HepG2 (cell line): ENCODE measurements around the gene MICAL1.

Experiments
- BHLHE40 ChIP-seq: IDR thresholded peaks from 2 replicates; pipeline ENCODE4 v1.6.1; 2011; ENCODE audit warnings: low read length, improper control_type of control experiment
- CEBPB ChIP-seq: IDR thresholded peaks from 2 replicates; pipeline ENCODE4 v1.6.1; 2011; ENCODE audit warnings: low read depth, low read length, improper control_type of control experiment, borderline replicate concordance
- CEBPG ChIP-seq: IDR thresholded peaks from 2 replicates; pipeline ENCODE4 v1.6.1; 2016
- MIXL1 ChIP-seq: IDR thresholded peaks from 2 replicates; pipeline ENCODE4 v1.6.1; 2016
- SIN3A ChIP-seq: IDR thresholded peaks from 2 replicates; pipeline ENCODE4 v1.6.1; 2011; ENCODE audit warnings: low read depth, mild to moderate bottlenecking, control low read depth, low read length, borderline replicate concordance
- ZNF224 ChIP-seq: sonication (generic); formaldehyde crosslinking; IDR thresholded peaks from 2 replicates; pipeline ENCODE4 v1.5.0; 2020; ENCODE audit warnings: mild to moderate bottlenecking, missing genetic modification reagents
- ZNF274 ChIP-seq: sonication (generic); formaldehyde crosslinking; IDR thresholded peaks from 2 replicates; pipeline ENCODE4 v1.5.1; 2020; ENCODE audit warnings: mild to moderate bottlenecking, missing genetic modification reagents
- ZNF350 ChIP-seq: sonication (generic); formaldehyde crosslinking; IDR thresholded peaks from 2 replicates; pipeline ENCODE4 v1.4.0; 2020; ENCODE audit warnings: mild to moderate bottlenecking, low read depth, missing genetic modification reagents, borderline replicate concordance
- ZNF720 ChIP-seq: sonication (generic); formaldehyde crosslinking; IDR thresholded peaks from 2 replicates; pipeline ENCODE4 v1.4.0; 2020; ENCODE audit warnings: missing genetic modification reagents
- TF ChIP-seq, protein P1 (sequence below): sonication (generic); formaldehyde crosslinking; IDR thresholded peaks from 2 replicates; pipeline ENCODE4 v1.5.0; 2020; ENCODE audit warnings: mild to moderate bottlenecking, missing genetic modification reagents, moderate library complexity
- TF ChIP-seq, protein P2 (sequence below): sonication (generic); formaldehyde crosslinking; IDR thresholded peaks from 2 replicates; pipeline ENCODE4 v1.4.0; 2020; ENCODE audit warnings: missing genetic modification reagents
- TF ChIP-seq, protein P3 (sequence below): sonication (generic); formaldehyde crosslinking; IDR thresholded peaks from 2 replicates; pipeline ENCODE4 v1.4.0; 2020; ENCODE audit warnings: mild to moderate bottlenecking, missing genetic modification reagents

DNA sequence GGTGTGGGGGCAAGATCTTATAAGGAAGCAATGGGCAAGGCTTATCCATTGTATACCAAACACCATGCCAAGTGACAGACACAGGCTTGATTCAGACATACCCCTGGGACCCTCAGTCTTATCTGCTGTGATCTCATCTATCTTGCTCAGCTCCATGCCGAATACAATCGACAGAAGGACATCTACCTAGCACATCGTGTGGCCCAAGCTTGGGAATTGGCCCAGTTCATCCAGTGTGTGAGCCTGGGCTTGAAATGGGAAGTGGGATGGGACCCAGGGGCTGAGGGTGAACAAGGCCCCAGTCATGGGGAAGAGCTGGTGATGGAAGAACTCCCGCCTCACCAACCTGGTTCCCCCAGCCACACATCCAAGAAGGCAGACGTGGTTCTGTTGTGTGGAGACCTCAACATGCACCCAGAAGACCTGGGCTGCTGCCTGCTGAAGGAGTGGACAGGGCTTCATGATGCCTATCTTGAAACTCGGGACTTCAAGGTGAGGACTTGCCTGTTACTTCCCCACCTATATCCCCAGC, 13.1 kb downstream of the MICAL1 start:
- TF ChIP-seq ZNF350 (CRISPR knock-in tag), result no peak
- TF ChIP-seq BHLHE40, result no peak
- no peak for TF ChIP-seq MIXL1 (CRISPR knock-in tag)
- TF ChIP-seq, protein P1, sequence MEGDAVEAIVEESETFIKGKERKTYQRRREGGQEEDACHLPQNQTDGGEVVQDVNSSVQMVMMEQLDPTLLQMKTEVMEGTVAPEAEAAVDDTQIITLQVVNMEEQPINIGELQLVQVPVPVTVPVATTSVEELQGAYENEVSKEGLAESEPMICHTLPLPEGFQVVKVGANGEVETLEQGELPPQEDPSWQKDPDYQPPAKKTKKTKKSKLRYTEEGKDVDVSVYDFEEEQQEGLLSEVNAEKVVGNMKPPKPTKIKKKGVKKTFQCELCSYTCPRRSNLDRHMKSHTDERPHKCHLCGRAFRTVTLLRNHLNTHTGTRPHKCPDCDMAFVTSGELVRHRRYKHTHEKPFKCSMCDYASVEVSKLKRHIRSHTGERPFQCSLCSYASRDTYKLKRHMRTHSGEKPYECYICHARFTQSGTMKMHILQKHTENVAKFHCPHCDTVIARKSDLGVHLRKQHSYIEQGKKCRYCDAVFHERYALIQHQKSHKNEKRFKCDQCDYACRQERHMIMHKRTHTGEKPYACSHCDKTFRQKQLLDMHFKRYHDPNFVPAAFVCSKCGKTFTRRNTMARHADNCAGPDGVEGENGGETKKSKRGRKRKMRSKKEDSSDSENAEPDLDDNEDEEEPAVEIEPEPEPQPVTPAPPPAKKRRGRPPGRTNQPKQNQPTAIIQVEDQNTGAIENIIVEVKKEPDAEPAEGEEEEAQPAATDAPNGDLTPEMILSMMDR, result no peak
- TF ChIP-seq, protein P2, sequence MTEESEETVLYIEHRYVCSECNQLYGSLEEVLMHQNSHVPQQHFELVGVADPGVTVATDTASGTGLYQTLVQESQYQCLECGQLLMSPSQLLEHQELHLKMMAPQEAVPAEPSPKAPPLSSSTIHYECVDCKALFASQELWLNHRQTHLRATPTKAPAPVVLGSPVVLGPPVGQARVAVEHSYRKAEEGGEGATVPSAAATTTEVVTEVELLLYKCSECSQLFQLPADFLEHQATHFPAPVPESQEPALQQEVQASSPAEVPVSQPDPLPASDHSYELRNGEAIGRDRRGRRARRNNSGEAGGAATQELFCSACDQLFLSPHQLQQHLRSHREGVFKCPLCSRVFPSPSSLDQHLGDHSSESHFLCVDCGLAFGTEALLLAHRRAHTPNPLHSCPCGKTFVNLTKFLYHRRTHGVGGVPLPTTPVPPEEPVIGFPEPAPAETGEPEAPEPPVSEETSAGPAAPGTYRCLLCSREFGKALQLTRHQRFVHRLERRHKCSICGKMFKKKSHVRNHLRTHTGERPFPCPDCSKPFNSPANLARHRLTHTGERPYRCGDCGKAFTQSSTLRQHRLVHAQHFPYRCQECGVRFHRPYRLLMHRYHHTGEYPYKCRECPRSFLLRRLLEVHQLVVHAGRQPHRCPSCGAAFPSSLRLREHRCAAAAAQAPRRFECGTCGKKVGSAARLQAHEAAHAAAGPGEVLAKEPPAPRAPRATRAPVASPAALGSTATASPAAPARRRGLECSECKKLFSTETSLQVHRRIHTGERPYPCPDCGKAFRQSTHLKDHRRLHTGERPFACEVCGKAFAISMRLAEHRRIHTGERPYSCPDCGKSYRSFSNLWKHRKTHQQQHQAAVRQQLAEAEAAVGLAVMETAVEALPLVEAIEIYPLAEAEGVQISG (CRISPR knock-in tag), result no peak
- no peak for TF ChIP-seq ZNF274 (CRISPR knock-in tag)
- TF ChIP-seq, protein P3, sequence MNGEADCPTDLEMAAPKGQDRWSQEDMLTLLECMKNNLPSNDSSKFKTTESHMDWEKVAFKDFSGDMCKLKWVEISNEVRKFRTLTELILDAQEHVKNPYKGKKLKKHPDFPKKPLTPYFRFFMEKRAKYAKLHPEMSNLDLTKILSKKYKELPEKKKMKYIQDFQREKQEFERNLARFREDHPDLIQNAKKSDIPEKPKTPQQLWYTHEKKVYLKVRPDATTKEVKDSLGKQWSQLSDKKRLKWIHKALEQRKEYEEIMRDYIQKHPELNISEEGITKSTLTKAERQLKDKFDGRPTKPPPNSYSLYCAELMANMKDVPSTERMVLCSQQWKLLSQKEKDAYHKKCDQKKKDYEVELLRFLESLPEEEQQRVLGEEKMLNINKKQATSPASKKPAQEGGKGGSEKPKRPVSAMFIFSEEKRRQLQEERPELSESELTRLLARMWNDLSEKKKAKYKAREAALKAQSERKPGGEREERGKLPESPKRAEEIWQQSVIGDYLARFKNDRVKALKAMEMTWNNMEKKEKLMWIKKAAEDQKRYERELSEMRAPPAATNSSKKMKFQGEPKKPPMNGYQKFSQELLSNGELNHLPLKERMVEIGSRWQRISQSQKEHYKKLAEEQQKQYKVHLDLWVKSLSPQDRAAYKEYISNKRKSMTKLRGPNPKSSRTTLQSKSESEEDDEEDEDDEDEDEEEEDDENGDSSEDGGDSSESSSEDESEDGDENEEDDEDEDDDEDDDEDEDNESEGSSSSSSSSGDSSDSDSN (CRISPR knock-in tag), result no peak
- no peak for TF ChIP-seq CEBPG (CRISPR knock-in tag)
- TF ChIP-seq ZNF224 (CRISPR knock-in tag), result no peak
- no peak for TF ChIP-seq SIN3A
- no peak for TF ChIP-seq CEBPB
- no peak for TF ChIP-seq ZNF720
